GM19397 (cell line): ENCODE measurements around the gene MT1G.
"Not testable (repeated sequence)": the region's sequence is repeated elsewhere in the genome, so short reads cannot be mapped to it uniquely, and the experiment has no call there.

ENCODE experiments used
- ATAC-seq: cut with Tn5 transposase; IDR thresholded peaks from one replicate; pipeline ENCODE4 v1.9.1; 2021; ENCODE audit warnings: mild to moderate bottlenecking, moderate library complexity; ENCODE audit not compliant: unreplicated experiment

The MT1G gene

DNA sequence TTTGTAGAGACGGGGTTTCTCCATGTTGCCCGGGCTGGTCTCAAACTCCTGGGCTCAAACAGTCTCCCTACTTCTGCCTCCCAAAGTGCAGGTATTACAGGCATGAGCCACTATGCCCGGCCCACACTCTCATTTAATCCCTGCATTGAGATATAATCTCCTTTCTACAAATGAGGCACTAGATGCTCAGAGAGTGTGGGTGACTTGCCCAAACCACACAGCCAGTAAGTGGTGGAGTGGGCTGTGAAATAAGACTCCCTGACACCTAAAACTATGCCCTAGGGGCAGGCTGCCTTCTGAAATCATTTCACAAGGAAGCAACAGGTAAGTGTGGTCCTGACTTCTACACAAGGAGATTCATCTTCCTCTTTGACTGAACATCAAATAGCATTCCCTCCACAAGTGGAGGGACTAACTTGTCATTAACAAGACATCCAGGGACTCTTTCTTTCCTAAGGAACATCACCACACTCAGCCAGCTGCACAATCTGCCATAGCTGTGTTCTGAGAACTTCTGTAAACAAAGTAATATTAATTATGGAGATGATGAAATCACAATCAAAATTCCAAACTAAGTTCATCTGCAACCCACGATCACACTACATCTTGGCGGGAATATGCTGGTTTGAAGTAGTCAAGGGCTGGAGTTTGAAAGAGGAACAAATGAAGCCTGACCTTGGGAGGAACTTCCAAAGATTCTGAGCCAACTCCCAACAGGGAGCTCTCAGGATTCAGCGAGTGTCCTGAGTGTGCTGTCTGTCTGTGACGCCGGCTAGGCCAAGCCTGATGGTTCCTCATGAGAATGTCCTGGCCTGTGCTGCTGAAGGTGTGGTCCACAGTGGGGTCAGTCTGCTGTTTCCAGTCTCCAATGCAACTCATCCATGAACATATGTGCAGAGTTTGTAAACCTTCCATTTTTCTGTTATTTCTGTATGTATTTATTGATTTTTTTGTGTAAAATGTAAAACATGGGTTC, 2.3 kb downstream of the MT1G start:
- not testable (repeated sequence) for ATAC-seq

DNA sequence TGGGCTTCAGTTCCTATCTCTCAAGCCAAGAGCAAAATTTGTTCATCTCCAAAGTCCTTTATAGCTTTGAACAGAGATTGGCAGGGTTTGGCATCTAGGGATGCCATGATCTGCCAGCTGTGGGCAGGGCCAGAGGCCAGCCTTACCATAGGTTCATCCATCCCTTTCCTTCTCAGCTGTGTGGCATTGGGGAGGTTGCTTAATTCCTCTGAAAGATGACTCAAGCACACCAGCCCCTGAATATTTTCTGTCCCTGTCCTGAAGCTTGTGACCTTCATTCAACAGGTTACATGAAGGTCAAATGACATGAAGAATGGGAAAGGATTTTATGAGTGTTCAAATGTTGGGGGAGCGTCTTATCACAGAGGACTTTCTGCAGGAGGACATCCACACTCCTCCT, 3.4 kb downstream of the MT1G start:
- no peak for ATAC-seq

DNA sequence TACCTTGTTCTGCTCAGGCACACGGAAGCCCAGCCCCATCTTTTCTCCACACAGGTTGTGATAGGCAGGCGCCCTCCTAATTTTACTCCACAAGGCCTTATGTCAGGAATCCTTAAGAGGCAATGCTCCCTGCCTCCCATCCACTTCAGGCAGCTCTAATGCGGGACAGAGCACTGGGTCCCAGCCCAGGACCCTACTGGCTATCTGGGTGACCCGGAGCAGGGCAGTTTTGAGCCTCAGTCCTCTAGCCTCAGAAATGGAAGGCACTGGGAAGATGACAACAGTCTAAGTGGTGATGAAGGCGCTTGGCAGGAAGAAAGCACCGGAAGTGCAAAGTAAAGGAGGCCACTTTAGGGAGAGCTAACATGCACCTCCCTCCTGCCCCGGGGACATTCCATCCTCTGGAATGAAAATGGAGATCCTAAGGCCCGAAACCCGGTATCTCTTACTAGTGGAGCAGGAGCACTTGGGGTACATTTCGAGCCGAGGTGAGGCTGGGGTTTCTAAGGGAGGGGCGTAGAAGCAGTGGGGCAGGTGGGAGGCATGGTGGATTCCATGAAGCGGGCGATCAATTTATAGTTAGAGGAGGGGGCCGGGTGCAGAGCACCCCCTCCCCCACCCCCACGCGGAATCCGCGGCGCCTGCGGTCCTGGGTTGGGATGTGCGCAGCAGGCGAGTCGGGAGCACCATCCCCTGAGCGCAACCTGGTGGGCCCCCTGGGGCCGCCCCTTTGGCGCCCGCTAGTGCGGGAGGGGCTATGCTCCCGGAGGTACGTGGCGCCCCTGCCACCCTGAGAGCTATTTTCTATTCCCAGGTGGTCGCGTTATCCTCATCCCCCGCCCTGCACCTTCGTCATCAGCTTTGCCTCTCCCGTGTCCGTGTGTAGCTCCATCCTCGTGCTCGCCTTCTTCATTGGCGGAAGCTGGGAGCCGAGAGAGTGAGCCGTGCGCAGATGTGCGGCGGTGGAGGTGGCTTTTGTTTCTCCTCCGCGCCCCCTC, 5.2 kb downstream of the MT1G start:
- ATAC-seq = no peak

DNA sequence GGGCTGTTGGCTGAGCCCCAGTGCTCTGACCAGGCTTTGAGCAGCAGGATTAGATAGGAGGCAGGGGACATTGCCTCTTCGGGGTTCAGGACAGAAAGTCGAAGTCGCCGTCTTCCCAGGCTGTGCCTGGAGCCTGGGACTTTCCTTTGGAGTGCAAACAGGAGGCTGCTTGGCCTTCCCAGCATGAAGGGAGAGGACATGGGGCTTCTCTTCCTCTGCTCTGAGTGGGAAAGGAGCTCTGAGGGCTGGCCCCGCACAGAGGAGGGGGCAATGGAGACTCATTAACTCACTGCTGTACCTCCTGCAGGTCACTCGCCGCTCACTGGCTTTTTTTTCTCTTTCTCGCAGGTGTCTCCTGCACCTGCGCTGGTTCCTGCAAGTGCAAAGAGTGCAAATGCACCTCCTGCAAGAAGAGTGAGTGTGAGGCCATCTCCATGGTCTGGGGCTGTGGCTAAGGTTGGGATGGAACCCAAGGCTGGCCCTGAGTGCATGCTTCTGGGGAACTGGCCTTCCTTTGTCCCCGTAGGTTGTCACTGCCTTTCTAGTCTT, 9.5 kb downstream of the MT1G start:
- no peak for ATAC-seq

DNA sequence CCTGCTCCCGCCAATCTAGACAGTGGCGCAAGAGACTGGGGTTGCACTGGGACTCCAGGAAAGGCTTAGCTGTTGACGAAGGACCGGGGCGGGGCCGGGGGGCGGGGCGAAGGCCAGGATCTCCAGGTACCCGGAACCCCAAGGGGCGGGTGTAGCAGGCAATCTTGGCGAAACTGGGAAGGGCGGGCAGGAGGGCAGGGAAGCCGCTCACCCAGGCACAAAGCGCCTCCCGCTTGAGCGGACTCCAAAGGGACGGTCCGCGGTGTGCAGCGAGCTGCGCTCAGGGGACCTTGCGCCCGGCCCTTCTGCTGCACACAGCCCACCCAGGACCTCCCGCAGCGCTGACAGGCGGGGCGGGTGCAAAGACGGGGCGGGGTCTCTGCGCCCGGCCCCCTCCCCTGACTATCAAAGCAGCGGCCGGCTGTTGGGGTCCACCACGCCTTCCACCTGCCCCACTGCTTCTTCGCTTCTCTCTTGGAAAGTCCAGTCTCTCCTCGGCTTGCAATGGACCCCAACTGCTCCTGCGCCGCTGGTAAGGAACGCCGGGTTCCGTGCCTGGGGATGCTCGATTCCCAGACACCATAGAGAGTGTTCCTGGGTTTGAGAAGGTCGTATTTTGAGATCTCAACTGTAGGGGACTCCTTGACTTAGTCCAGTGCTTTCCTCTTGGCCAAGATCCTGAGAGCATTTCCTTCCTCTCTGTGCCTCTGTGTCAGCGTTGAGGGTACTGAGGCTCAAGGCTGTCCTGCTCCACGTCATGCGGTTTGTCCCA, 10.1 kb downstream of the MT1G start, which contains the start of gene MT1F:
TSS of gene MT1F (plus strand) at position 405 of the 772 bp plus-strand sequence. CDS start at position 505, 100 bp downstream.
- no peak for ATAC-seq

DNA sequence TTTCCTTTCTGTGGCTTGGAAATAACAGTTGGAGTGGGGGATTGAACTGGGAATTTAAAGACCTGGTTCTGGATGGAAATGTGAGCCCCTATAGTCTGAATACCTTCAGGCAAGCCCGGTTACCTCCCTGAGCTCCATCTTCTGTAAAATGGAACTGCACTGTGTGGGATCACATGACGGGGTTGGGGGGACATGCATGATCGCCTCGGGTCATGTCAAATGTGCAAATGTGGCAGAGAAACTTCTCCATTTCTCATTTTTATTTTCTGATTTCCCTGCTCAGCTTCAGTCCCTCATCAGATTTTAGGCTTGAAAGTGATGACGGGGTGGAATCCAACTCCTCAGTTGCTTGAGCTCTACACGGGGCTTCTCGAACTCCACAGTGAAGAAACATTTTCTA, 14.6 kb downstream of the MT1G start:
- no peak for ATAC-seq

DNA sequence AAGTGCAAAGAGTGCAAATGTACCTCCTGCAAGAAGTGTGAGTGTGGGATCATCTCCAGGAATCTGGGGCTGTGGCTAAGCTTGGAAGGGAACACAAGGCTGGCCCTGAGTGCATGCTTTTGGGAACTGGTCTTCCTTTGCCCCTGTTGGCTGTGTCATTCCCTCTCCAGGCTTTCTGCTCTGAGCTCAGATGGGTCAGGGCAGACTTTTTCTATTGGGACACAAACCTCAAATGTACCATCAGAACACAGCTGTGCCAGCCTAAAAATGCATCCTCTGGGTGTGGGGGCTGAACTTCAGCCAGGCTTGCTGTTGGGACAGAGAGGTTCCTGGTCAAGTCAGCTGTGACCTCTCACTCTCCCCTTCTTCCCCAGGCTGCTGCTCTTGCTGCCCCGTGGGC, 15.3 kb downstream of the MT1G start:
- ATAC-seq = no peak

DNA sequence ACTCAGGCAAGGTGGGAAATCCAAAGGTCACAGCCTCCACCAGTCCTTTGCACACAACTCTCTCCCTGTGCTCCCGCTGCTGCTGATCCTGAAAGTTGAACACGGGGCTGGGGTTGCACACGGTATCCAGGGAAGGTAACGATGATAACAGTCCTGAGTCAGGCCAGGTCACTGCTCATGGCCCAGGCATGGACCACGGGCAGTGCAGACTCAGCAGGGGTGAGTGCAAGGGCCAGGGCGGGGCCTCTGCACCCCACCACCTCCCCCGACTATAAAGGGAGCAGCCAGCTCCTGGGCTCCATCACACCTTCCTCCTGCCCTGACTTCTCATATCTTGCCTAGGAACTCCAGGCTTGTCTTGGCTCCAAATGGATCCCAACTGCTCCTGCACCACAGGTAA, 16.3 kb downstream of the MT1G start, which contains the start of gene MT1B:
TSS of gene MT1B (plus strand) at position 301 of the 400 bp plus-strand sequence. CDS start at position 369, 68 bp downstream.
- no peak for ATAC-seq

DNA sequence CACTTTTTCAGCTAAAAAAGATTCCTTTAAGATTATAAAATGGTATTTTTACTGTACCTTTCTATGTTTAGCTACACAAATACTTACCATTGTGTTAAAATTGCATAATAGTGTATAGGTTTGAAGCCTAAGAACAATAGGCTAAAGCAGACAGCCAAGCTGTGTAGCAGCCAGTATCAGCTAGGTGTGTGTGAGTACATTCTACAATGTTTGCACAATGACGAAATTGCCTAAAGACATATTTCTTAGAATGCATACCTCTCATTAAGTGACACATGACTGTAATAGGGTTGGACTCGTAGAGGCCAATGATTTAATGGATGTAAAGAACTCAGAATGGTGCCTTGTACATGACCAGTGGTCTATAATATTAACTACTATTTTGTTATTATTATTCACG, 18.0 kb downstream of the MT1G start:
- no peak for ATAC-seq

DNA sequence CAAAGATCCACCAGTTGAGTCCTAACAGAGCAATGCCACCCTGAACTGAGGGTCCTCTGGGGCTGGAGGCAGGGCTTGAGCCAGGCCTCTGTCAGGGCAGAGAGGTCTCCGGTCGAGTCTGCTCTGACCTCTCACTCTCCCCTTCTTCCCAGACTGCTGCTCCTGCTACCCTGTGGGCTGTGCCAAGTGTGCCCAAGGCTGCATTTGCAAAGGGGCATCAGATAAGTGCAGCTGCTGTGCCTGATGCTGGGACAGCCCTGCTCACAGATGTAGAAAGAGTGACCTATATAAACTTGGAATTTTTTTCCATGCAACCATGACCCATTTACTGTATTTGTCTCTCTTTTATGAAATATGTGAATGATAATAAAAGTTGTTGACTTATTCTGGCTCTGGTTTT, 18.6 kb downstream of the MT1G start:
- no peak for ATAC-seq

DNA sequence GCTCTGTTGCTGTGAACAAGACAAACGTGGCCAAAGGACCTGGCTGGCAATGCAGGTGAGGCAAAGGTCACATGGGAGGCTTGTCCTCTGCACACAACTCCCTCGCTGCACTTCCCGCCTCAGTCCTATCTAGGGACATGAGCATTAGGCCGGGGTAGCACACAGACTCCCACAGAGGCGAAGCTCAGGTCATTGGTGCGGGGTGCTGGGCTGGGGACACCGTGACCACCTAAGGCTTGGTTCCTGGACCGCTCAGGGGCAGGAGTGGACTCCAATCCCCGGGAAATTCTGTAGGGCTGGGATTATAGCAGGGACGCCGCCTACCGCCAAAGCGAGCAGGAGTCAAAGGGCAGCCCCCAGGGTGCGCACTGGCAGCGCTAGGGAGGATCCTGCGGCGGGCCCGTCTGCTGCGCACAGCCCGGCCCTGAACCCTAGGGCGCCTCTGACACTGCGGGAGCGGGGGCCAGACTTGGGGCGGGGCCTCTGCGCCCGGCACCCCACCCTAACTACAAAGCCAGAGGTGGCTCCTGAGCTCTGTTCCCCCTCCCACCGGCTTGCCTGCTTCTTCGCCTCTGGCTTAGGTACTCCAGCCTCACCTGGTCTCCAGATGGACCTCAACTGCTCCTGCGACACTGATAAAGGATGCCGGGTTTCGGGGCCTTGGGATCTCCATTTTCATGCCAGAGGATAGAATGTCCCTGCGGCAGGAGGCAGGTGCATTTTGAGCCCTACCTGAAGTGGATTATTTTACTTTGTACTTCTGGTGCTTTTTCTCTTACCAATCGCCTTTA, 20.0 kb downstream of the MT1G start:
- no peak for ATAC-seq

DNA sequence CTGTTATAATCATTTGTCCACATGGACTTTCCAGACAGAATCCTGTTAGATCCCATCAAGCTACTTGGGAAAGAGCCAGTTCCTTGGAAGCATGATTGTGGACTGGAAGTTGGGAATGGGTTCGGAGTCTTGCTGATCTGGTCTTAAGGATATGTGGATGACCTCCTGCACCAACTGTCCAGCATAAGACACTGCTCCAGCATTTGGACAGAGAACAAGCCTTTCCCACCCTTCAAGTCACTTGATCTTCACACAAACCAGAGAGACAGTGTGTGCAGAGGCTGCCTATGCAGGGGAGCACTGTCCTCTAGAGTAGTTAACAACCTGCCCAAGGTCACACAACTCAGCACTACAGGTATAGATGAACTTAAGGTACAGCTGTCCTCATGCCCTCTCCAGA, 22.0 kb downstream of the MT1G start:
- no peak for ATAC-seq

DNA sequence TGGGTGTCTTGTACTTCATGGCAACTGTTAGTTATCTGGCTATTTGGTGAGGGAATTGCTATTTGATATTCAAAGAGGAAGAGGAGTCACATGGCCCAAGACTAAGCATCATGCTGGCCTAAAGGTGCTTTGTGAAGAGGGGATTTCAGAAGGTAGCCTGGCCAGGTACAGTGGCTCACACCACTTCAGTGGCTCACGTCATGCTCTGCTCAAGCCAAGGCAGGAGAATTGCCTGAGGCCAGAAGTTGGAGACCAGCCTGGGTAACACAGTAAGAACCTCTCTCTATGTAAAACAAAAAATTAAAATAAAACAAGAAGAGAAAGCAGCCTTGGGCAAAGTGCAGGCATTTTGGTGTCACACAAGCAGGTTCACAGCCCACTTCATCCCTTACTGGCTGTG, 22.6 kb downstream of the MT1G start:
- ATAC-seq = no peak

DNA sequence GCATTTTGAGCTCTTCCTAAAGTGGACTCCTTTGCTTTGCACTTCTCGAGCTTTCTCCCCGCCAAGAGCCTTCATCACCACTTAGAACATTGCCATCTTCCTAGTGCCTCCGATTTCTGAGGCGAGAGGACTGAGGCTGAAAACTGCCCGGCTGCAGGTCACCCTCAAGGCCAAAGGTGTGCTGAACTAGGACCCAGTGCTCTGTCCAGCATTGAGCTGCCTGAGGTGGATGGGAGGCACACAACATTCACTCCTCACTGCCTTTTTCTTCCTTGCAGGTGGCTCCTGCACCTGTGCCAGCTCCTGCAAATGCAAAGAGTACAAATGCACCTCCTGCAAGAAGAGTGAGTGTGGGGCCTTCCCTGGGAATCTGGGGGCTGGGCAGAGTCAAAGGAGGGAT, 24.0 kb downstream of the MT1G start:
- ATAC-seq = no peak

DNA sequence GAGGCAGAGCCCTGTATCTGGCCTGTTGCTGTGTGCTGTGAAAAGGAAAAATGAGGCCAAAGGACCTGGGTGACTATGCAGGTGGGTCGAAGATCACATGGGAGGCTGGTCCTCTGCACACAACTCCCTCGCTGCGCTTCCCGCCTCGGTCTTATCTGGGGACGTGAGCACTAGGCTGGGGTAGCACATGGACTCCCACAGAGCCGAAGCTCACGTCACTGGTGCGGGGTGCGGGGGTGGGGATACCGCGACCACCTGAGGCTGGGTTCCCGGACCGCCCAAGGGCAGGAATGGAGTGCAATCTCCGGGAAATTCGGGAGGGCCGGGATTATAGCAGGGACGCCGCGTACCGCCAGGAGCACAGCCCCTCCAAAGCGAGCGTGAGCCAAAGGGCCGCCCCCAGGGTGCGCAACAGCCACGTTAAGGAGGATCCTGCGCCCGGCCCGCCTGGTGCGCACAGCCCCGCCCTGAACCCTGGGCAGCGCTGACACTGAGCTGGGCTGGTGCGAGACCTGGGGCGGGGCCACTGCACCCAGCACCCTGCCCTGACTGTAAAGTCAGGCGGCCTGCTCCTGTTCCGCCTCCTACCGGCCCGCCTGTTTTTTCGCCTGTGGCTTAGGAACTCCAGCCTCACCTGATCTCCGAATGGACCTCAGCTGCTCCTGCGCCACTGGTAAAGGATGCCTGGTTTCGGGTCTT, 24.6 kb downstream of the MT1G start:
- peak; percentile 71 for ATAC-seq

DNA sequence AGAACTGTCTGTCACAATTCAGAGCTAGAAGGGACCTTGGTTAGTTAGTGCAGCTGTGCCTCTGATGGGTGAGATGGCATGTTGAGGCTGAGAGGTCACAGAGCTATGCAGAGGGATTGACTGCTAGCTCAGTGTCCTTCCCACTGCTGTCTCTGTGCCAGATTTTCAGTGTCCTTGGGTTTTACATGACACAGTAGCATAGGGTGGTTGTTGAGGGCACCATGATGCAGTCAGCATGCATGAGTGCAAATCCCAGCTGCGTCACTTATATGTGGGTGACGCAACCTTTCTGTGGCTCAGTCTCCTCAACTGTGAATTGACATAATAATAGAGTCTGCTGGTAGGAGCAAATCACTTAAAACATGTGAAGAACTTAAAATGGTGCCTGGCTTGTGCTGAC, 26.7 kb downstream of the MT1G start:
- ATAC-seq = no peak

DNA sequence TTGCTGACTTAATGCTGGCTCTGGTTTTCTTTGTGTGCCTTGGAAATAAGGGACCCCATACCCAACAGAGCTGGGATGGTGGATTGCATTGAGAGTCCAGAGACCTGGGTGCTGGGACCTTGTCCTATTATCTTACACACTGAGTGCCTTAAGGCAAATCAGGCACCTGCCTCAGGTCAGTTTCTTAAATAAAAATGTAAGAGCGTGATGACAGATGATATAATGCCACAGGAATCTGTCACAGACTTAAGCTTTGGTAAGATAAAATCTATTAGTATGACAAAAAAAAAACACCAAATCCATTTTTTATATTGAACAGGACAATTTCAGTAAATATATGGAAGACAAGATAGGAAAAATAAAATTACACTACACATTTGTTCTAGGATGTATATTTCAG, 27.8 kb downstream of the MT1G start:
- no peak for ATAC-seq

DNA sequence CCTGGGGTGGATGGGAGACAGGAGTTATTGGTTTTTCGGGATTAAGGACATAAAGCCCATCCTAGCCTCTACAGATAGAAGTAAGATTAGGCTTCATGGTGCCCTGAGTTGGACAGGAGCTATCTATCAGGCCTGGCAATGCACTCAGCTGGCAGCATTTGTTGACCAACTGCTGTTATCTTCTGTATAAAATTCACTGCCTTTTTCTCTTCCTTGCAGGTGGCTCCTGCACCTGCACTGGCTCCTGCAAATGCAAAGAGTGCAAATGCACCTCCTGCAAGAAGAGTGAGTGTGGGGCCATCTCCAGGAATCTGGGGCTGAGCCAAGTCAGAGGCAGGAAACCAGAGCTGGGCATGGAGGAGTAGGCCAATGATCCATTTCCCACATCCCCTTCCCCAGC, 28.8 kb downstream of the MT1G start:
- no peak for ATAC-seq
